CD4-positive, alpha-beta T cell treated with Interleukin-15 for 4 hours (primary cell): ENCODE results near the gene SYNDIG1.

Experiments
- DNase-seq: peaks from one replicate; pipeline ENCODE4 v3.0.0-alpha.2; 2020; ENCODE audit warnings: low spot score

The SYNDIG1 gene

DNA sequence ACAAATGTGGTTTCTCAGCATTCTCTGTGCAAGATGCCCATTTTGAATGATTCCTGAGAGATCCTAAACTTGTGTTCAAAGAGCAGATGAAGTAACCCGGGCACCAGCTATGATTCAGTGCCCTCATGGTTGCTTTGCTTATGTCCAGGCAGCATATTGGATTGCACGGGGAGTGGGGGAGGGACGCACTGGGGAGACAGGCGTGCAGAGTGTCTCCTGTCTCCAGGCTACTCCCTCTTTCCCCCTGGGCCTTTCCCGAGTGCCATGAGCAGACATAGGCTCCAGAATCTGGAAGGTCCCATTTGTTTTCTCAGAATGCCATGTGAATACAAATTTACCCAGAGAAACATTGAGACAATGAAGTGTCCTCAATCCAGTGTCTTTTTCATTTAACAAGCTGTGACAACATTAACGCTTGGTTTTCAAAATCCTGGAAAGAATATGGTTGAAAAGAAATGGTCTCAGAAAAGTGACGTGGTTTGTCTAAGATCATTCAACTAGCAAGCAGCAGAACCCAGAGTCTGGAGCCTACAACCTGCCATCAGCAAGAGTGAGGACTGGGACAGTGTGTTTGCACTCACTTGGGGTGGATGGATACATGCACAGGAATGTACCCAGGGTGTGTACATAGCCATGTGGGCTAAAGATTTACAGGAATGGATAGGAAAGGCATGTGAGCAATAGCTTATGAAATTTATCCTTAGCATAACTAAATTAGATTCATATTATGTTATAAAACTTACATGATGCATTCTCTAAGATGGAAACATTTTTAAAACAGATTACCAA is 4.2 kb downstream of the SYNDIG1 start:
- no peak for DNase-seq

GRCh38 chr20:24477831-24478547 is 8.6 kb downstream of the SYNDIG1 start:
- DNase-seq, result no peak

- DNase-seq, result no peak
Measured at GRCh38 chr20:24478584-24478983, 9.2 kb downstream of the SYNDIG1 start.

GRCh38 chr20:24479106-24479505 is 9.7 kb downstream of the SYNDIG1 start:
- DNase-seq, result no peak

GRCh38 chr20:24479595-24479994 is 10.2 kb downstream of the SYNDIG1 start:
- no peak for DNase-seq

DNA sequence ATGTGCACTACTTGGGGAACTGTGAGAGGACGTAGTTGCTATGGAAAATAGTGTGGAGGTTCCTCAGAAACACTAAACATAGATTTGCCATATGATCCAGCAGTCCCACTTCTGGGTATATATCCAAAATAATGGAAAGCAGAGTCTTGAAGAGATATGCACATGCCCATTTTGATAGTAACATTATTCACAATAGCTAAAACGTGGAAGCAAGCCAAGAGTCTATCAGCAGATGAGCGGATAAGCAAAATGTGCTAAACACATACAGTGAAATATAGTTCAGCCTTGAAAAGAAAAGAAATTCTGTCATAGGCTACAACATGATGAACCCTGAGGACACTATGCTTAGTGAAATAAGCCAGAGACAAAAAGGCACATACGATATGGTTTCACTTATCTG is 11.1 kb downstream of the SYNDIG1 start:
- DNase-seq, result no peak

GRCh38 chr20:24481173-24481572 is 11.7 kb downstream of the SYNDIG1 start:
- no peak for DNase-seq

DNA sequence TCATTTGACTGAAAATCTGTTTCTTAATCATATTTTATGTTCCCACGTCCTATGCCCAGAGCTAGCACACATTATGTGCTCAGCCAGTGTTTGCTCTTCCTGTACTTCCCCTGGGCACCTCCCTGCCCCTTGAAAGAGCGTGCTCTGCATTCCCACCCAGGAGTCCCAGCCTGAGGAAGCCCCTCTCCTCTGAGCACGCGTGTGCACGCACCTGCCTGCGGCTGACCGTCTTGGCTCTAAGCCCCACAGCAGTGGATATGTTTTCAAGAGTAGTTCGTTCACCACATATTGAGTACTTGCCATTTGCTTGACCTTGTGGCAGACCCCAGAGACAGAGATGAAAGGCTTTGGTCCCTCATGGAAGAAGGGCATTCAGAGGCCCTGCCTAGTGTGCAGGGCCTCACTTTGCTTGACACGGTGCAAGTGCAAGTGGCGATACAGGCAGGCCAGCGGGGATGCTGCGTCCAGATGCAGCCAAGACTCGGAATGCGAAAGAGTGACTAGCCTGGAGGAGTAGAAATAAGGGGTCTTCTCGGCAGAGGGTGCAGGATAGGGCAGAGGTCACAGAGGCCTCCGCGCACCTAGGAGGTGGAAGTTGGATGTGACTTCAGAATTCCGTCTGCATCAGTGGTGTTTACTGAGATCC is 14.1 kb downstream of the SYNDIG1 start:
- no peak for DNase-seq

DNA sequence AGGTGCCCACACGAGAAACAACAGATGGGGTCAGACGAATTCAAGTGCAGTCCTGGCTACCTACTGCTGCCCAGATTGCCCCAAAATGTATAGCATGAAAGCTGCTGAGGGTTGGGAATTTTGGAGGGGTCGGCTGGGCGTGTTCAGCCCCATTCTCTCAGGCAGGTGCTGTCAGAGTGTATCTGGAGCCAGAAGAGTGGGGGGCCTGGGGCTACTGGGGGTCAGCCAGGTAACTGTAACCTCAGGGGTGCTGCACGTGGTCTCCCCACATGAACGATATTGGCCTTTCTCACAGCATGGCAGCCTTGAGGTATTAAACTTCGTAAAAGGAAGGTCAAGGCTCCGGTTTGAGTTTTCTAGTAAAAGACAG is 14.6 kb downstream of the SYNDIG1 start:
- DNase-seq, result no peak

DNA sequence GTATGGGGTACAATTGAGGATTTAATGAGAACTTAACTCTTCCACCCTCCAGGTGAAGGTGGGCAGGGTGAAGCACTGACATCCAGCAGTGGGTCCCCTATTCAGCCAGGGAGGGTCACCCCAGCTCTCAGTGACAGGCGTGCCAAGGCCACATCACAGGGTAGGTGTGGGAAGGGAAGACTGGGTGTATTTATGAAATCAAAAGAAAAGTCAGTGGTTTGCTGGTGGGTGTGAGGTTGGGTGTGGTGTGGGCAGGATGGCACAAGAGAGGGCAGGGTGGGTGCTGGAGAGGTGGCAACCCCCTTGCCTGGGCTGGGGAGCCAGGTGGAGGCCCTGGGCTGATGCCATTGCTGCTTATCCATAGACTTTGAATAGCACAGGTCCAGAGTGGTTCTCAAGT is 16.6 kb downstream of the SYNDIG1 start:
- no peak for DNase-seq

GRCh38 chr20:24487240-24487639 is 17.8 kb downstream of the SYNDIG1 start:
- no peak for DNase-seq

GRCh38 chr20:24487648-24488047 is 18.2 kb downstream of the SYNDIG1 start:
- no peak for DNase-seq

GRCh38 chr20:24488064-24488799 is 18.8 kb downstream of the SYNDIG1 start:
- DNase-seq, result no peak

DNA sequence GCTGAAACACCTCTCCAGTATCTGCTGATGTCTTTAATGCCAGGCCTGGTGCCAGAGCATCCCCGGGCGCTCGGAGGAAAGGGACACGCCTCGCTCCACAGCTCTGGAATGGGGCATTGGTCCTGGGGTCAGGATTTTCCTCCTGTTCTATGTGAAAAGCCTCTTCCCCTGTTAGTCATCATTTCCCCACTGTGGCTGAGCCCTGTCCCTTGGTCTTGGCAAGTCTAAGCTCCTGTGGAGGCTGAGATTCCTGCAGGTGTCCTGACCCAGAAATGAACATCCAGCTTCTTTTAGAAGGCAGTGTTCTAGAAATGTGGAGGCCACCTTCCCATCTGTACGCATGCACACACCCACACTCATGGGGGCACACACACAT is 19.4 kb downstream of the SYNDIG1 start:
- no peak for DNase-seq

DNA sequence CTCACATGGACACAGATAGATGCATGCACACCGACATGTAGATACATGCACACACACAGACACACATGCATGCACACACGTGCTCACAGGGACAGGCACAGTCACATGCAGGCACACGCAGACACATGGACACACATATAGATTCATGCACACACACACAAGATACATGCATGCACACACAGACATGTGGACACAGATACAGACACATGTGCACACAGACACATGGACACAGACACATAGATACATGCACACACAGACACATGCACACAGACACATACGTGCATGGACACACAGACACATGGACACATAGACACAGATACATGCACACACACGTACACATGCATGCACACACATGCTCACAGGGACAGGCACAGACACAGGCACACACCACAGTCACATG is 19.8 kb downstream of the SYNDIG1 start:
- DNase-seq, result no peak

GRCh38 chr20:24489631-24490260 is 20.3 kb downstream of the SYNDIG1 start:
- DNase-seq, result no peak

GRCh38 chr20:24490598-24490997 is 21.2 kb downstream of the SYNDIG1 start:
- no peak for DNase-seq

GRCh38 chr20:24491041-24491756 is 21.8 kb downstream of the SYNDIG1 start:
- DNase-seq, result no peak

DNA sequence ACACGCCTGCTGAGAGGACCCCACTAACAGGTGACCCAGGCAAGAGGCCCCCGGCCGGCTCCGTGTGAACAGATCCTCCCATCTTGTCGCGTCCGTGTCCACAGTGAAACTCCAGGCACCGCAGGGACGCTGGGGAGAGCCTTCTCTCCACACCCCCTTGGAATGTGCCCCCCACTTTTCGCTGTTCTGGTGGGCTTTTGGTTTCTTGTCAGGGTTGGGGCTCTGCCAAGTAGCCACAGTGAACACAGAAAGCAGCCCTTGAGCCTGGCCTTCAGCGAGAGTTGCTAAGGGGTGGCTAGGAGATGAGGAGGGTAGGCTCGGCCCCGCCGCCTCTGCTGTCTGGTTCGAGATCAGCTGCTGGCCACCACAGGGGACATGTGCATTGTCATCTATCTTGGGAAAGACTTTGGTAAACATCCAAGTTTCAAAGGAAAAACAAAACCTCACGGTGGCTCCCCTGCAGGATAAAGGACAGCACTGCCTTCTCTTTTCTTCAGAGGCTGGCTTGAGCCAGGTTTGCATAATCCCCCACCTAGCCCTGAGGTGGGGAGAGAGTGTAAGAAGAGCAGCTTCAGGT is 22.7 kb downstream of the SYNDIG1 start:
- DNase-seq, result no peak

- DNase-seq, result no peak
Measured at GRCh38 chr20:24492698-24493097, 23.3 kb downstream of the SYNDIG1 start.

GRCh38 chr20:24493181-24493580 is 23.8 kb downstream of the SYNDIG1 start:
- DNase-seq, result no peak
